Measurements from ENCODE around the gene CDC34.

The CDC34 gene

DNA sequence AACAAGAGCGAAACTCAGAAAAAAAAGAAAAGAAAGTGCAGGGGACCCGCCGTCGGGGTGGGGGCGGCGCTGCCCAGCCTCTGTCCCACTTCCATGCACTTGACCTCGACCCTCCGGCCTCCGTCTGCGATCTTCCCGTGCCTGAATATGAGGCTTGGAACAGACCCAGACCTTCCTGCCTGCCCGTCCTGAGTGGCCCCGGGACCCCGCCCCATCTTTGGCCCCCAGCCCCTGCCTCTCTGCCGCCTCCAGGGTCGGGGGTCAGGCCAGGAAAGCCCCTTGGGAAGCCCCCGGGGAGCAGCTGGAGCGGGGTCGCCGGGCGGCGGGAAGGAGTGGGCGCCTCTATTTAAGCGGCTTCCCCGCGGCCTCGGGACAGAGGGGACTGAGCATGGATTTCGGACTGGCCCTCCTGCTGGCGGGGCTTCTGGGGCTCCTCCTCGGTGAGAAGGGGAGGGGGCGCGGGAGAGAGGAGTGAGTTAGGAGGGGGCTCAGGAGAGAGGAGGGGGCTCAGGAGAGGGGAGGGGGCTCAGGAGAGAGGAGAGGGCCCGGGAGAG lies 35.4 kb upstream of the CDC34 start, which contains the start of gene MADCAM1:
Gene MADCAM1, plus strand, starts transcription at position 375 of the 554 bp plus-strand sequence. Its CDS starts 14 bp downstream, at position 389.
- no peak for DNase-seq (ENCODE audit: insufficient read length, low spot score)
- no peak for FAIRE-seq
- TF ChIP-seq PAX5 (IDR thresholded peaks at IDR 0.05; ENCODE audit: insufficient read depth, low read length, severe bottlenecking) = no peak
- TF ChIP-seq POLR2AphosphoS5 (IDR thresholded peaks at IDR 0.05; ENCODE audit: low read depth, low read length) = no peak
- TF ChIP-seq SPI1 (IDR thresholded peaks at IDR 0.05; ENCODE audit: low read depth, low read length) = no peak

DNA sequence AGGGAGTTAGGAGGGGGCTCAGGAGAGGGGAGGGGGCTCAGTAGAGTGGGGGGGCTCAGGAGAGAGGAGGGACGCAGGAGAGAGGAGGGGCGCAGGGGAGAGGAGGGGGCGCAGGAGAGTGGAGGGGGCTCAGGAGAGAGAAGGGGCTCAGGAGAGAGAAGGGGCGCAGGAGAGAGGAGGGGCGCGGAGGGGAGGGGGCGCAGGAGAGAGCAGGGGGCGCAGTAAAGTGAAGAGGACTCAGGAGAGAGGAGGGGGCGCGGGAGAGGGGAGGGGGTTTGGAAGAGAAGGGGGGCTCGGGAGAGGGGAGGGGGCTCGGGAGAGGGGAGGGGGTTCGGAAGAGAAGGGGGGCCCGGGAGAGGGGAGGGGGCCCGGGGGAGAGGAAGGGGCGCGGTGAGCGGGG lies 34.6 kb upstream of the CDC34 start:
- no peak for FAIRE-seq
- DNase-seq (ENCODE audit: insufficient read length, low spot score) = no peak
- no peak for TF ChIP-seq TAF1 (IDR thresholded peaks at IDR 0.05; ENCODE audit: low read depth, low read length)
- no peak for TF ChIP-seq POLR2AphosphoS5 (IDR thresholded peaks at IDR 0.05; ENCODE audit: low read depth, low read length)
- no peak for TF ChIP-seq POLR2A (IDR thresholded peaks at IDR 0.05; ENCODE audit: low read depth, low read length)
- TF ChIP-seq POU2F2 (IDR thresholded peaks at IDR 0.05; ENCODE audit: low read depth, low read length) = no peak
- TF ChIP-seq PAX5 (IDR thresholded peaks at IDR 0.05; ENCODE audit: insufficient read depth, low read length, severe bottlenecking) = no peak
- no peak for TF ChIP-seq SPI1 (IDR thresholded peaks at IDR 0.05; ENCODE audit: low read depth, low read length)

DNA sequence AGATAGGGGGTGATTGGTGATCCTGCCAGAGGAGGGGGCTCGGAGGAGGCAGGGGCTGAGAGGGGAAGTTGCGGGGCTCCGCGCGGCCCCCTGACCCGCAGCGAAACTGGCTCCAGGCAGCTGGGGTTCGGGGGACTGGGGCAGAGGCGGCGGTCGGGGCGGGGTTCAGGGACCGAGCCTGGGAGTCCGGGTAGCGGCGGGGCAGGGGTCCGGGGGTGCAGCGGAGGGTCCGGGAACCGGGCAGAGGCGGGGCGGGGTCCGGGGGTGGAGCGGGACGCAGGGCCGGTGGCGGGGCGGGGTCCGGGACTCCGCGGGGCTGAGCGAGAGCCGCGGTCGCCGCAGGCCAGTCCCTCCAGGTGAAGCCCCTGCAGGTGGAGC lies 34.1 kb upstream of the CDC34 start:
- TF ChIP-seq SPI1 (IDR thresholded peaks at IDR 0.05; ENCODE audit: low read depth, low read length) (no peak), POLR2A (IDR thresholded peaks at IDR 0.05; ENCODE audit: low read depth, low read length) (no peak), POLR2AphosphoS5 (IDR thresholded peaks at IDR 0.05; ENCODE audit: low read depth, low read length) (no peak), PAX5 (IDR thresholded peaks at IDR 0.05; ENCODE audit: insufficient read depth, low read length, severe bottlenecking) (no peak), POU2F2 (IDR thresholded peaks at IDR 0.05; ENCODE audit: low read depth, low read length) (no peak), TAF1 (IDR thresholded peaks at IDR 0.05; ENCODE audit: low read depth, low read length) (no peak)
- DNase-seq (ENCODE audit: insufficient read length, low spot score) (no peak), FAIRE-seq (no peak)

DNA sequence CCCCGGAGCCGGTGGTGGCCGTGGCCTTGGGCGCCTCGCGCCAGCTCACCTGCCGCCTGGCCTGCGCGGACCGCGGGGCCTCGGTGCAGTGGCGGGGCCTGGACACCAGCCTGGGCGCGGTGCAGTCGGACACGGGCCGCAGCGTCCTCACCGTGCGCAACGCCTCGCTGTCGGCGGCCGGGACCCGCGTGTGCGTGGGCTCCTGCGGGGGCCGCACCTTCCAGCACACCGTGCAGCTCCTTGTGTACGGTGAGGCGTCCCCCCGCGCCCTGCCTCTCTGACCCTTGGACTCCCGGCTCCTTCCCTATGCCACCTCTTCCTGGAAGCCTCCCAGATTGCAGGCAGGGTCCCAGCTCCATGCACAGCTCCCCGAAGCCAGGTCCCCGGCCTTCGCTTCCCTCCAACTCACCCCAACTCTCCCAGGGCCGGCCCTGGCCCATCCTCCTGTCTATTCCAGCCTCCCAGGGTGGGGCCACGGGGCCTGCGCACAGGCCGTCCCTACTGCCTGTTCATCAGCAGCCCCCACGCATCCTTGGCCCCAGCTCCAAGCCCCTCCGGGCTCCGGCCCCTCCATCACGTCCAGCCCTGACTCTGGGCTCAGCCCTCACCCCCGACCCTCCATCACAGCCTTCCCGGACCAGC lies 33.6 kb upstream of the CDC34 start:
- FAIRE-seq (no peak), DNase-seq (ENCODE audit: insufficient read length, low spot score) (no peak)
- TF ChIP-seq TAF1 (IDR thresholded peaks at IDR 0.05; ENCODE audit: low read depth, low read length) = no peak
- TF ChIP-seq SPI1 (IDR thresholded peaks at IDR 0.05; ENCODE audit: low read depth, low read length) = no peak
- no peak for TF ChIP-seq PAX5 (IDR thresholded peaks at IDR 0.05; ENCODE audit: insufficient read depth, low read length, severe bottlenecking)
- TF ChIP-seq POLR2AphosphoS5 (IDR thresholded peaks at IDR 0.05; ENCODE audit: low read depth, low read length) = no peak
- no peak for TF ChIP-seq POU2F2 (IDR thresholded peaks at IDR 0.05; ENCODE audit: low read depth, low read length)
- TF ChIP-seq POLR2A (IDR thresholded peaks at IDR 0.05; ENCODE audit: low read depth, low read length) = no peak

DNA sequence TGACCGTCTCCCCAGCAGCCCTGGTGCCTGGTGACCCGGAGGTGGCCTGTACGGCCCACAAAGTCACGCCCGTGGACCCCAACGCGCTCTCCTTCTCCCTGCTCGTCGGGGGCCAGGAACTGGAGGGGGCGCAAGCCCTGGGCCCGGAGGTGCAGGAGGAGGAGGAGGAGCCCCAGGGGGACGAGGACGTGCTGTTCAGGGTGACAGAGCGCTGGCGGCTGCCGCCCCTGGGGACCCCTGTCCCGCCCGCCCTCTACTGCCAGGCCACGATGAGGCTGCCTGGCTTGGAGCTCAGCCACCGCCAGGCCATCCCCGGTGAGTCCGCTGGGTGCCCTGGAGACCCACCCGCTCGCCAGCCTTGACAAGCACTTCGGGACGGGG lies 33.1 kb upstream of the CDC34 start:
- no peak for DNase-seq (ENCODE audit: insufficient read length, low spot score)
- FAIRE-seq = no peak

DNA sequence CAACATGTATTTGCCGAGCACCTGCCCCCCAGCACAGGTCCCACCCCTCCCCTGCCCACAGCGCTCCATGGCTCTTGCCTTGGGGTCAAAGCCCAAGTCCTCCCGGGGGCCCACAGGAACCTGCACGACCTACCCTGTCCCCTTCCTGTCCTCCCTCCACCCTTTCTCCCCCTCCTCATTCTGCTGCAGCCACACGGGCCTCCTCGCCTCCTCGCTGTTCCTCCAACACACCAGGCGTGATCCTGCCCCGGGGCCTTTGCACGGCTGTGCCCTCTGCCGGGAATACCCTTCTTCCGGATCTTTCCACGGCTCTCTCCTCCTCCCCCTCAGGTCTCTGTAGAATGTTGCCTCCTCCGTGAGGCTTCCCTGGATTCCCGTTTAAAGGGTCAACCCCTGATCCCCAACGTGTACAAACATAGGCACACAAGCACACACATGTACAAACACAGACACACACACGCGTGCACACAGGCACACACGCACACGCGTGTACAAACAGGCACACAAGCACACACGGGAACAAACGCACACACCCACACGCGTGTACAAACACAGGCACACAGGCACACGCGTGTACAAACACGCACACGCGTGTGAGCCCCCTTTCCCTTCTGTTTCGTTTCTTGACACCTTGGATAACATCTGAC lies 32.5 kb upstream of the CDC34 start:
- TF ChIP-seq POU2F2 (IDR thresholded peaks at IDR 0.05; ENCODE audit: low read depth, low read length) (no peak), POLR2A (IDR thresholded peaks at IDR 0.05; ENCODE audit: low read depth, low read length) (no peak), TAF1 (IDR thresholded peaks at IDR 0.05; ENCODE audit: low read depth, low read length) (no peak), POLR2AphosphoS5 (IDR thresholded peaks at IDR 0.05; ENCODE audit: low read depth, low read length) (no peak), SPI1 (IDR thresholded peaks at IDR 0.05; ENCODE audit: low read depth, low read length) (no peak), PAX5 (IDR thresholded peaks at IDR 0.05; ENCODE audit: insufficient read depth, low read length, severe bottlenecking) (no peak)
- peak; percentile 41 for FAIRE-seq

More for the DNA sequence above, 33.1 kb upstream of the CDC34 start:
- TF ChIP-seq POLR2A (IDR thresholded peaks at IDR 0.05; ENCODE audit: low read depth, low read length) = no peak

DNA sequence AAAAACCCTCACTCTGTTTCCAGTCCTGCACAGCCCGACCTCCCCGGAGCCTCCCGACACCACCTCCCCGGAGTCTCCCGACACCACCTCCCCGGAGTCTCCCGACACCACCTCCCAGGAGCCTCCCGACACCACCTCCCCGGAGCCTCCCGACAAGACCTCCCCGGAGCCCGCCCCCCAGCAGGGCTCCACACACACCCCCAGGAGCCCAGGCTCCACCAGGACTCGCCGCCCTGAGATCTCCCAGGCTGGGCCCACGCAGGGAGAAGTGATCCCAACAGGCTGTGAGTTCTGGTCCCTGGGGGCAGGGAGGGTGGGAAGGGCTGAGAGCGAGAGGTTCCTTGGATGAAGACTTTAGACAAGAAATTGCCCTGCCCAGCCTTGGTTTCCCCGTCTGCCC lies 29.9 kb upstream of the CDC34 start:
- FAIRE-seq (no peak), DNase-seq (ENCODE audit: insufficient read length, low spot score) (no peak)
- no peak for TF ChIP-seq POU2F2 (IDR thresholded peaks at IDR 0.05; ENCODE audit: low read depth, low read length)
- no peak for TF ChIP-seq PAX5 (IDR thresholded peaks at IDR 0.05; ENCODE audit: insufficient read depth, low read length, severe bottlenecking)
- no peak for TF ChIP-seq SPI1 (IDR thresholded peaks at IDR 0.05; ENCODE audit: low read depth, low read length)
- no peak for TF ChIP-seq TAF1 (IDR thresholded peaks at IDR 0.05; ENCODE audit: low read depth, low read length)
- TF ChIP-seq POLR2AphosphoS5 (IDR thresholded peaks at IDR 0.05; ENCODE audit: low read depth, low read length) = no peak

More for the DNA sequence above, 32.5 kb upstream of the CDC34 start:
- no peak for DNase-seq (ENCODE audit: insufficient read length, low spot score)

DNA sequence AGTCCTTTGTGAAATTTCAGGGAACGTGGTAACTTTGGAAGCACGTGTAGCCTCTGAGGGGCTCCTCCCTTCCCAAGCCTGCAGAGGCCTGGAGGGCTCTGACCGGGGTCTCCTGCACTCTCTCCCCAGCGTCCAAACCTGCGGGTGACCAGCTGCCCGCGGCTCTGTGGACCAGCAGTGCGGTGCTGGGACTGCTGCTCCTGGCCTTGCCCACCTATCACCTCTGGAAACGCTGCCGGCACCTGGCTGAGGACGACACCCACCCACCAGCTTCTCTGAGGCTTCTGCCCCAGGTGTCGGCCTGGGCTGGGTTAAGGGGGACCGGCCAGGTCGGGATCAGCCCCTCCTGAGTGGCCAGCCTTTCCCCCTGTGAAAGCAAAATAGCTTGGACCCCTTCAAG lies 26.9 kb upstream of the CDC34 start:
- DNase-seq (ENCODE audit: insufficient read length, low spot score) = no peak
- FAIRE-seq = no peak
- TF ChIP-seq SPI1 (IDR thresholded peaks at IDR 0.05; ENCODE audit: low read depth, low read length) (no peak), TAF1 (IDR thresholded peaks at IDR 0.05; ENCODE audit: low read depth, low read length) (no peak), POU2F2 (IDR thresholded peaks at IDR 0.05; ENCODE audit: low read depth, low read length) (no peak)

DNA sequence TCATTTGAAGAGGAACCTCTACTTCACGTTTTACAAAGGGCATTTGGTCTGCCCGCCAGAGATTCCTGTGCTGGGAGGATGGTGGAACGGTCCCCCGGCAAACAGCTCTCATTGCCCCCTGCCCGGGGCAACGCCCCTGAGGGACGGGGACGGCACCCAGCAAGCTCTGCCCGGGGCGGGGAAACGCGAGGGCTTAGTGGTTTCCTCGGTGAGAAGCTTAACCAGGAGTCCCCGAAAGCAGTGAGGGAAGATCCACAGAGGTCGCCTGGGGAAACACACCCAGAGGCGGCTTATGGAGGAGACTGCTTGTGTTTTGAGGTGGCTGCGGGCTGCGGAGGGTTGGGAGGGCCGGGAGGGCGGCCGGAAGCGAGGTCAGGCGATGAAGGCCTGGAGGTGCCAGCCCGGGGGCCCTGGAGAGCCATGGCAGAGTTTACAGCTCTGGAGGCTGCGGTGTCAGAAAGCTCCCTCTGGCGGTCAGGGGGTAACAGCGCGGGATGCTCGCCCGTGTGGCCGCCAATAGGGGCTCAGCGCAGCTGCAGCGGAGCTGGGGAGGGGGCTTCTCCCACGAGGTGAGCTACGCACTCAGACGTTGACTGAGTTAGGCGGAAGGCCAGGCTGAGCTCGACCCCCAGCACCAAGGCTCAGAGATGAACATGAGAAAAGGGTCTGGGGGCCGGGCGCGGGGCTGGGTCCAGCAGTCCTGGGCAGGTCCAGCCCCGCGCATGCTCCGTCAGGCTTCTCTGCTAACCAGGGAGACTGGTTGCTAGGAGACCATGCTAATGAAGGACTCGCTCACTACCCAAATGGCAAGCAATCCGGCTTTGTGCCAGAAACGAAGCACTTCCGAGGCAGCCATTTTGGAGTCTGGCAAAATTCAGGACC lies 24.9 kb upstream of the CDC34 start:
- TF ChIP-seq POLR2A (IDR thresholded peaks at IDR 0.05; ENCODE audit: low read depth, low read length) (no peak), POU2F2 (IDR thresholded peaks at IDR 0.05; ENCODE audit: low read depth, low read length) (peak; percentile 78), POLR2AphosphoS5 (IDR thresholded peaks at IDR 0.05; ENCODE audit: low read depth, low read length) (no peak), PAX5 (IDR thresholded peaks at IDR 0.05; ENCODE audit: insufficient read depth, low read length, severe bottlenecking) (no peak), SPI1 (IDR thresholded peaks at IDR 0.05; ENCODE audit: low read depth, low read length) (no peak)
- DNase-seq (ENCODE audit: insufficient read length, low spot score) (peak; percentile 97), FAIRE-seq (peak; percentile 99)
